AG08395 (cell line): Measurements from ENCODE around the gene GNB3.

ENCODE experiments used
- DNase-seq: peaks from one replicate; pipeline ENCODE4 v3.0.0; 2012; ENCODE audit warnings: mixed read lengths, low spot score

The GNB3 gene

GRCh38 chr12:6840761-6841515 lies at the start of gene GNB3:
TSS of gene GNB3 (plus strand) at chr12:6840925. CDS start at chr12:6841288, 363 bp downstream.
- no peak for DNase-seq

DNA sequence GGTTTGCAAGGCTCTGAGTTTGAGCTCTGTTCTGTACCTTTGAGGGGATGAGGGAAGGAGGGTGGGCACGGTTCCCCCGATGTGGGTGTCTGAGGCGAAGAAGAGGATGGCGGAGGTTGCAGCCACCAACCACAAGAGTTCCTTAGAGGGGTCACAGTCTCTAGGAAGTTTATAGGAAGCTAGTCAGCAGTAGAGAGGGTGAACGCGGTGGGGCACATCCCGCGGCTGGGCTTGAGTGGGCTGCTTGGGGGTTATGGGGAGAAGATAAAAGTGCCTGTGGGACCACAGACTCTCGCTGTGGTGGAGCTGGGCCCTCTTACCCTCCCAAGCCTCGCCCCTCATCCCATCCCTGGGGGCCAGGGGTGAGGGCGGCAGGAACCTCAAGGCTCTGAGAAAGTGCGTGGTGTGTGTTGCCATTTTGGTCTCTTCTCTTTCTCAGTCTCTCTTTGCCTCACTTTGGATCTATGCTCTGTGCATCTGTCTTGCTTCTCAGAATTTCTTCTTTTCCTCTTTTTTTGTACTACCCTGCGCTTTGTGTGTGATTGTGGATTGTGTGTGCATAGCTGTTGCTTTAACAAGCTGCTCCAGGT lies 48.7 kb upstream of the GNB3 start:
- DNase-seq, result no peak

- DNase-seq, result no peak
Measured at GRCh38 chr12:6792522-6793201, 48.1 kb upstream of the GNB3 start.

DNA sequence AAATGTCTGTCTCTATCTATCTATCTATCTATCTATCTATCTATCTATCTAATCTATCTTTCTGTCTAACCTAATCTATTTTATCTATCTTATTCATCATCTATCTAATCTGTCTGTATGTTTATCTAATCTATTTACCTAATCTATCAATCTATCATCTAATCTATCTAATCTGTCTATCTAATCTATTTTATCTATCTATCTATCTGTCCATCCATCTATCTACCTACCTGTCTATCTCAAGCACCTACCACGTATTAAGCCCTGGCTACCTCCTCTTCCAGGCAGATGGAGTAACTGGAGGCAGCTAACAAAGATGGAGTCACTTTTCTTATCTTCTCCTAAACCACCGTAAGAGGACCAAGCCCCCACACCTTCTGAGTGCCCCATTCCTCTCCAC lies 45.6 kb upstream of the GNB3 start:
- DNase-seq, result no peak

DNA sequence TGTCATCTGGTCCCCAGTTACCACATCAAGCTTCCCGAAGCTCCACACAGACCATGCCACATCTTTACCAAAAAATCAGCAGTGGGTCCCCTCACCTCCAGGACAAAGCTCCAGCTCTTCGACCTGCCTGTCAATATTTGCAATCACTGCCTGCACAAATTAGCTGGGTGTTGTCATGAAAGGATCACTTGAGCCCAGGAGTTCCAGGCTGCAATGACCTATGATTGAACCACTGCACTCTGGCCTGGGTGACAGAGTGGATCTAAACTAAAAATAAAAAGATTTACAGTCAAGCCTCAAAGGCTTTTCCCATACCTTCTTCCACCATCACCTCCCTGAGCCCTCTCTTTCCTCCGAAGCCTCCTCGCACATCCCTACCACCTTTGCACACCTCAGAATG lies 44.1 kb upstream of the GNB3 start:
- no peak for DNase-seq

DNA sequence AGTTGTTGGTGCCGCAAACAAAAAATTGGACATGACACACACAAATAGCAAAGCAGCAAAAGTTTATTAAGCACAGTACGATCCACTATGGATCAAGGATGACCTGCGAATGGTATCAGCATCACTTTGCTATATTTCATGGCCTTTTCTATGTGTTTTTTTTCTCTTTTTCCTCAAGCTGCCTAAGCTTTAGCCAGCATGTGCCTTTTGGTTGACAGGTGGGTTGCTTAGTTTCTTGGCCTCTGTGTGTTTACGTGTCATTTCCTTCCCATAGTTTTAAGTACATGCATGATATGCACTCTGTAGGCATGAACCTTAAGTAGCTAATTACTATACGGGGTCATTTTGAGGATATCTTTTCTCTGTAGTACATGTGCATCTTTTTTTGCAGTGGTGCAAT lies 41.6 kb upstream of the GNB3 start:
- no peak for DNase-seq

GRCh38 chr12:6807170-6807569 lies 33.6 kb upstream of the GNB3 start:
- no peak for DNase-seq

DNA sequence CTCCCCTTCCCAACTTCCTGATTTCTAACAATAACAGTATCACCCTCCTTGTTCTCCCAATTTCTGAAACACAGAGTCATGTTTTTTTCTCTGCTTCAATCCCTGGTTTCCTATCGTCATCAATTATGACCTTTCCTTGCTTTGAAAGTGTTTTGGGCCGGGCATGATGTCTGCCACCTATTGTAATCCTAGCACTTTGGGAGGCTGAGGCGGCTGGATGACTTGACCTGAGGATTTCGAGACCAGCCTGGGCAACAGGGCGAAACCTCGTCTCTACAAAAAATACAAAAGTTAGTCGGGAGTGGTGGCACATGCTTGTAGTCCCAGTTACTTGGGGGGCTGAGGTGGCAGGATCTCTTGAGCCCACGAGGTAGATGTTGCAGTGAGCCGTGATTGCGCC lies 31.7 kb upstream of the GNB3 start:
- no peak for DNase-seq

DNA sequence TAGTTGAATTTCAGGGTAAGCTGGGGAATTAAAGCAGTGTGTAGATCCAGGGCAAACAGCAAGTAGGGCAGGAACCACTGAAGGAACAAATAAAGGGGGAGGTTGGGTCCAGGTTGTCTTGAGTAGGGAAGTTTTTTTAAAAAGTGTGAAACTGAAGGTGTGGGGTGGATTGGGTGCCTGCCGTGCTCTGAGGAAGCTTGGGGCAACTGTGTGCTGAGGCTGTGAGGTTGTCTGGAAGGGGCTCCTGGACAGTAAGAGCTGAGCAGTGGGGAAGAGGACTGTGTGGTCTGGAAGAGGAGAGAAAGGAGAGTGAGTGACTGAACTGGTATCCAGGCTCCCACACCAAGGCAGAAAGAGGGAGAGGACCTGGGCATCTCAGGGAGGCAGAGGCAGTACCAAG lies 30.0 kb upstream of the GNB3 start:
- no peak for DNase-seq

GRCh38 chr12:6813363-6813762 lies 27.4 kb upstream of the GNB3 start:
- no peak for DNase-seq

DNA sequence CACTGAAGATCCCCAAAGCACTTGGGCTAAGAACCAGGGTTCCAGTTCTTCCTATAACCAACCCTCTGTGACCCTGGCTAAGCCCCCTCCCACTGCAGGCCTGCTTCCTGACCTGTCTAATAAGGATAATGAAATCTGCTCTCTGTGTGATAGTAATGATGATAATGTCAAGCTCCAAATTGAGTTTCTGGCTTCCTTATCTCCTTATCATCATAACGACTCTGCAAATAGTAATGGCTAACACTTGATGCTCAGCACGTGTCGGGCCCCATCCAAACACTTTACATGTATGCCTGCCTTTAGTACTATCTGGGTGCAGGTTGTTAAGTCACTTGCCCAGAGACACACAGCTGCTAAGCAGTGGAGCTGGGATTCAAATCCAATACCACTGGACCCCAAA lies 24.1 kb upstream of the GNB3 start:
- no peak for DNase-seq

- DNase-seq, result no peak
Measured at GRCh38 chr12:6817098-6817497, 23.6 kb upstream of the GNB3 start.

DNA sequence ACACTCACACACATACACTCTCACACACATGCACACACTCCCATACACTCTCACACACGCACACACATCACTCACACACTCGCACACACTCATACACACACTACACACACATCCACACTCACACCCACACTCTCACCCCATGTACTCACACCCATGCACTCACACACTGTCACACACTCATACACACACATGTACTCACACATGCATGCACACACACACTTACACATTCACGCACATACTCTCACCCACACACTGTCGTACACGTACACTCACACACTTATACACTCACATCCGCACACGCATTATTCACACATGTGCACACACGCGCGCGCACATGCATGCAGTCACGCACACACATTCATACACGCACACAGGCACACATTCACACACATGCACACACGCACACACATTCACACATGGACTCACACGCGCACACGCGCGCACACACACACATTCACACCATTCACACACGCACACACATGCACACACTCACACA lies 23.0 kb upstream of the GNB3 start:
- DNase-seq, result no peak

GRCh38 chr12:6818222-6818621 lies 22.5 kb upstream of the GNB3 start:
- no peak for DNase-seq

GRCh38 chr12:6818645-6819044 lies 22.1 kb upstream of the GNB3 start:
- no peak for DNase-seq

DNA sequence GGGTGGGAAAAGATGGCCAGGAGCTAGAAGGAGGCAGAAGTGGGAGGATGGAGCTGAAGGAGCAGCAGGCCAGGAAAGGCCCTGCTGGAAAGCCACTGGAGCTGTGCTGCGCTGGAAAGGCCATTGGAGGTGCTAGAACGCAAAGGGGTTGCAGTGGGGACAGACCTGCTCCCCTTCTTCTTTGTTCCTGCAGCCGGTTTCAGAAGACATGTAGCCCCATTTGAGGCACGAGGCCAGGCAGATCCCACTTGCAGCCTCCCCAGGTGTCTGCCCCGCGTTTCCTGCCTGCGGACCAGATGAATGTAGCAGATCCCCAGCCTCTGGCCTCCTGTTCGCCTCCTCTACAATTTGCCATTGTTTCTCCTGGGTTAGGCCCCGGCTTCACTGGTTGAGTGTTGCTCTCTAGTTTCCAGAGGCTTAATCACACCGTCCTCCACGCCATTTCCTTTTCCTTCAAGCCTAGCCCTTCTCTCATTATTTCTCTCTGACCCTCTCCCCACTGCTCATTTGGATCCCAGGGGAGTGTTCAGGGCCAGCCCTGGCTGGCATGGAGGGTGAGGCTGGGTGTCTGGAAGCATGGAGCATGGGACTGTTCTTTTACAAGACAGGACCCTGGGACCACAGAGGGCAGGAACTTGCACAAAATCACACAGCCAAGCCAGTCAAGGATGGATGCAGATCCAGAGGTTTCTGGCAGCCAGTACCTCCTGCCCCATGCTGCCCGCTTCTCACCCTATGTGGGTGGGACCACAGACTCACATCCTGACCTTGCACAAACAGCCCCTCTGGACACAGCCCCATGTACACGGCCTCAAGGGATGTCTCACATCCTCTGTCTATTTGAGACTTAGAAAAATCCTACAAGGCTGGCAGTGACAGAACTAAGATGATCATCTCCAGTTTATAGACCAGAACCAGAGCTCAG lies 21.4 kb upstream of the GNB3 start:
- DNase-seq, result no peak

DNA sequence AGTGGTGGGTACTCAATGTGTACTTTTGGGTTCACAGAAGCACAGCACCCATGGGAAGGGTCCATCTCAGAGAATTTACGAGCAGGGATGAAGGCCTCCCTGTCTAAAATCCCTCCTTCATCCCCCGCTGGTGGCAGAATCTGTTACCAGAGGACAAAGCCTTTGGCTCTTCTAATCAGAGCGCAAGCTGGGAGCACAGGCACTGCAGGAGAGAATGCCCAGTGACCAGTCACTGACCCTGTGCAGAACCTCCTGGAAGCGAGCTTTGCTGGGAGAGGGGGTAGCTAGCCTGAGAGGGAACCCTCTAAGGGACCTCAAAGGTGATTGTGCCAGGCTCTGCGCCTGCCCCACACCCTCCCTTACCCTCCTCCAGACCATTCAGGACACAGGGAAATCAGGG lies 20.6 kb upstream of the GNB3 start:
- no peak for DNase-seq

DNA sequence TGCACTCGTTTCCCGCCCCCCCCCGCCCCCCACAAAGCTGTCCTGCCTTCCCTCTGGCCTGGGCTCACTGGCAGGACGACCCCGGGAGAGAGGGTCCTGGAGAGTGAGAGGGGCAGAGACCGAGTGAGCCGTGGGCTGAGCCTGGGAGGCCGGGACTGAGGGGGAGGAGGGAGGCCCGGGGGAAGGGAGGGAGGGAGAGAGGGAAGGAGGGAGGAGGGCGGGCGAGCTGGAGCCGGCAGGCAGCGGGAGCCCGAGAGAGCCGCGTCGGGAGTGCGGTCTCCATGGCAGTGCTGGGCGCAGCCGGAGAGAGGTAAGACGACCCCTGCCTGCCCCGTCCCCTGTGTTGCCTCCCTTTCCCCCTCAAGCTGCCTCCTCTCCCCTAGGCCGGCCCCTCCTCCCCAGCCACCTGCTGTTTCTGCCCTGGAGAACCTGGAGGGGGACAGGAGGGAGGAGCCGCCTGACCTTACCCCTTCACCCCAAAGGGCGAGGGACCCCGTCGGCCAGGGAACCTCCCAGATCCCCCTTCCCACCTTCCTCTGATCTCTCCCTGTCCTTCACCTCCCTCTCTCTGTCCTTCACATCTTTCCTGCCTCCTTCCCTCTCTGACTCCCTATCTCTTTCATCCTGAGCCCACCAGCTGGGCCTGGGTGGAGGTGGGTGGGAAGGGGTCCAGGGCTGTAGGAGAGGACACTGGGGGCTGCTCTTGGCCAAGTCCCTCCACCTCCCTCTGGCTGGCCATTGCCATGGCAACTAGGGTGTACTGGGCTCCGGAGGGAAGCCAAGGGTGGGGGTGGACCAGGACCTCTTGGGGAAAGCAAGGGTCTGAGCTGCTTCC lies 18.9 kb upstream of the GNB3 start, which contains the start of gene GPR162:
GPR162 (plus strand) TSS at position 231 of the 835 bp plus-strand sequence. CDS start 2,078 bp downstream, outside the sequence.
- DNase-seq, result peak; percentile 61

- no peak for DNase-seq
Measured at GRCh38 chr12:6822426-6823135, 18.1 kb upstream of the GNB3 start.
